ENCODE data around the gene OR10V1.
"Not testable (repeated sequence)": the region's sequence is repeated elsewhere in the genome, so short reads cannot be mapped to it uniquely, and the experiment has no call there.

Gene OR10V1

DNA sequence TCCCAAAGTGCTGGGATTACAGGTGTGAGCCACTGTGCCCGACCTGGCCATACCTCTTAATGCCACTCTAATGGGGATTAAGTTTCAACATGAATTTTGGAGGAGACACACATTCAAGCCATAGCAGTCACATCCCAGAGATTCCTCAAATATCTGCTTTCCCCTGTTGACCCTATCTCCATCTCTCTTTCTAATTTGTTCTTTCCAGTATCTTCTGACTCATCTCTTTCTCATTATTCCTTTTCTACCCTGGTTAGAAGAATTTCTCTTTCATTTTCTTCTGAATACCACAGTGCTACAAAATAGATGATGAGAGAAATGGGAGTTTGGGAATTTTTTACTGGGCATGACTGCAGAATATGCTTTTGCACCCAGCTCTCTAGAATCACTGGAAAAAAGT is 5.1 kb downstream of the OR10V1 start:
- DNase-seq = no peak

DNA sequence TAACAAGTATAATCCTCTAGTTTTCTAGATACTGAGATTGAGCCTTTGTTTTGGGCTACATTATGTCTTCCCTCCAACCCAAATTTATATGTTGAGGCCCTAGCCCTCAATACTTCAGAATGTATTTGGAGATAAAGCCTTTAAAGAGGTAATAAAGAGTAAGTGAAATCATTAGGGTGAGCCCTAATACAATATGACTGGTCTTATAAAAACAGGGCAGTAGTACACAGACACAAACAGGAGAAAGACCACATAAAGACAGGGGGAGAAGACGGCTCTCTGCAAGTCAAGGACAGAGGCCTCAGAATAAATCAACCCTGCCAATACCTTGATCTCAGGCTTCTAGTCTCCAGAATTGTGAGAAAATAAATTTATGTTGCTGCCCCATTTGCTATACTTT is 6.3 kb downstream of the OR10V1 start:
- DNase-seq = no peak

DNA sequence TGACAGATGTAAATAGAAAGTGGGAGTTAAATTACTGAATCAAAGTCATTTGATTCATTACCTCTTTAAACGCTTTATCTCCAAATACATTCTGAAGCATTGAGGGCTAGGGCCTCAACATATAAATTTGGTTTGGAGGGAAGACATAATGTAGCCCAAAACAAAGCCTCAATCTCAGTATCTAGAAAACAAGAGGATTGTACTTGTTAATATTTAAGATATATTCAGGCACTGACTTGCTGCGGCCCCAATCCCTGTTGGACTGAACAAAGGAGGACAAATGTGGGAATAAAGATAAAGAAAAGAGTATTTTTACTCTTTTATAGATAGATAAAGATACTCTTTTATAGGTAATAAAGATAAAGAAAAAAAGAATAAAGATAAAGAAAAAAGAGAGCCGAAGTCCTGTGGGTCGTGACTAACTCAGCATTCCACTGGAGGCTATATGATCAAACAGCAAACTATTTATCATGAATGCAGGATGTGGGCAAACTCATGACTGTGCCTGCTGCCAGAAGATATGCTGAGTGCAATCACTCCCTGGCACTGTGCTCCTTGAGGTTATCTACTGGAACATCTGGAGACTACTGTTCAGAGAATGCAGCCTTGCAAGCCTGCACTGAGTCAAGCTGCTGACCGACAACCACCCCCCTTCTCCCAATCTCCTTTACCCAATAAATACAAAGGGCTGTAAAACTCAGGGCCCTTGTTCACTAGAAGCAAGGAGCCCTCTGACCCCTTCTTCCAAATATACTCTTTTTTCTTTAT is 6.9 kb downstream of the OR10V1 start:
- no peak for DNase-seq

DNA sequence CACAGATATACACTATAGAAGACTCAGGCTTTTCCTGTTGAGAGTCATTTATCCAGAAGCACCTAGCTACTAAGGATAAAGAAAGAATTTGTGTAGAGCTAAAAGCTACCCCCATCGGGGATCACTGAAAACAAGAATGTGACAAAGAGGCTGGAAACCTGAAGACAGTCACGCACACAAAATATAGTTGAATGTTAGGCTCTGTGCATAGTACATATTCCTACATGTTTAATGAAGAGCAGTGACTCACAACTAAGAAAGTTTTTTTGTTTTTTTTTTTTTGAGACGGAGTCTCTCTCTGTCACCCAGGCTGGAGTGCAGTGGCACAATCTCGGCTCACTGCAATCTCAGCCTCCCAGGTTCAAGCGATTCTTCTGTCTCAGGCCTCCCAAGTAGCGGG is 8.4 kb downstream of the OR10V1 start:
- DNase-seq = no peak

DNA sequence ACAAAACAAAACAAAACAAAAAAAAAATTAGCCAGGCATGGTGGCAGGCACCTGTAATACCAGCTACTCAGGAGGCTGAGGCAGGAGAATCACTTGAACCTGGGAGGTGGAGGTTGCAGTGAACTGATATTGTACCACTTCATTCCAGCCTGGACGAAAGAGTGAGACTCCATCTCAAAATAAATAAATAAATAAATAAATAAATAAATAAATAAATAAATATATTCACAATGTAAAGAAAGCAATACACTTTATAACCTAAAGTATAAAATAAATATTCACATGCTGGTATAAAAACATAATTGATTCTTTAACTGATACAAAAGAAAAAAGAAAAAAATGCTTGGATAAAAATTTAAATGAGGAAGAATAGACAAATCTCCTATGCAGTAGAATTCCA is 10.1 kb downstream of the OR10V1 start:
- not testable (repeated sequence) for DNase-seq

DNA sequence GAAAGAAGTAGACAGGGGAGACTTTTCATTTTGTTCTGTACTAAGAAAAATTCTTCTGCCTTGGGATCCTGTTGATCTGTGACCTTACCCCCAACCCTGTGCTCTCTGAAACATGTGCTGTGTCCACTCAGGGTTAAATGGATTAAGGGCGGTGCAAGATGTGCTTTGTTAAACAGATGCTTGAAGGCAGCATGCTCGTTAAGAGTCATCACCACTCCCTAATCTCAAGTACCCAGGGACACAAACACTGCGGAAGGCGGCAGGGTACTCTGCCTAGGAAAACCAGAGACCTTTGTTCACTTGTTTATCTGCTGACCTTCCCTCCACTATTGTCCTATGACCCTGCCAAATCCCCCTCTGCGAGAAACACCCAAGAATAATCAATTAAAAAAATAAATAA is 13.5 kb downstream of the OR10V1 start:
- DNase-seq = not testable (repeated sequence)

DNA sequence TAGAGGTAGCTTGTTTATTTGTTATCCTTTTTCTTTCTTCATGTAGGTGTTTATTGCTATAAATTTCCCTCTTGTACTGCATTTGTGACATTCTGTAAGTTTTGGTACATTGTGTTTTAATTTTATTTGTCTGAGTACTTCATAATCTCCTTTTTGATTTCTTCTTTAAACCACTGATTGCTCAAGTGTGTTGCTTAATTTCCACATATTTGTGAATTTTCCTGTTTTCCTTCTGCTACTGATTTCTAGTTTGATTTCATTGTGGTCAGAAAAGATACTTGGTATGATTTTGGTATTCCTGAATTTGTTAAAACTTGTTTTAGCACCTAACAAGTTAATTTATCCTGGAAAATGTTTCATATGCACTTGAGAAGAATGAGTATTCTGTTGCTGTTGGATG is 15.1 kb downstream of the OR10V1 start:
- no peak for DNase-seq

DNA sequence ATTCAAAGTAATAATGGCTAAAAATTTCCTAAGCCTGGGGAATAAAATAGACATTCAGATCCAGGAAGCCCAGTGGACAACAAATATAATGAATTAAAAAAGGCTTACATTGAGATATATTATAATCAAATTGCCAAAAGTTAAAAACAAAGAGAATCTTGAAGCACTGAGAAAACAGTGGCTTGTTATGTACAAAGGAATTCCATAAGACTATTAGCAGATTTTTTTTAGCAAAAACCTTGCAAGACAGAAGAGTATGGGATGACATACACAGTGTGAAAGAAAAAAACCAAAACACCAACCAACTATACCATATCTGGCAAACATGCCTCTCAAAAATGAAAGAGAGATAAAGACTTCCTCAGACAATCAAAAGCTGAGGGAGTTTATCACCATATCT is 20.7 kb downstream of the OR10V1 start:
- no peak for DNase-seq

DNA sequence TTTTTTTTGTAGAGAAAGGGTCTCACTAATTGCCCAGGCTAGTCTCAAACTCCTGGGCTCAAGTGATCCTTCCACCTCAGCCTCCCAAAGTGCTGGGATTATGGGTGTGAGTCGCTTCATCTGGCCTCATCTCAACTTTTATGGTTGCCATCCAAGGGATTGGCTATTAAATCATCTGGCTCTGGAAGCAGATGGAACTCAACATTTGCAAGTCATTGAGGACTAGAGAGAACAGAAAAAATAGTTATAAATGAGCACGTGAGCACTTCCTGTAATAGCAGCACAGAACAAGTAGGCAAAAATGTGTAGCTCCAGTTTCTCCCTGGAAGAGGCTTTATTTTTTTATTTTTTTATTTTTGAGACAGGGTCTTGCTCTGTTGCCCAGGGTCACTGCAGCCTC is 22.5 kb downstream of the OR10V1 start:
- no peak for DNase-seq

DNA sequence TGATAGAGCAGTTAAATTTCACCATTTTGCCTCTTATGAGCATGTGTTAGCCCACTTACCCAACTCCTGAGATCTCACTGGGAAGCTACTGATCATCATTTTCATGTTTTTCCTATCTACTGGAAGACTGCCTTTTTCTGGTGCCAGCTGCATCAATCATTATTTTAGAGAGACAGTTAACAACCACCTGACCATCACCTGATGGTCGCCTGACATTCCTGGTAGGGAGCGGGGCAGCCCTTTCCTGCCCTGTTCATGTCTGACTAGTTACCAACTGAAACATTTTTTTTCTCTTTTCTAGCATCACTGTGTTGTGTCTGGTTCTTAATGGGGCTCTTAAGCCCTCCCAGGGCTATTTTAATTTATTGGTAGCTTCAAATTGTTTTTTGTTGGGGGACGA is 24.6 kb downstream of the OR10V1 start:
- no peak for DNase-seq

DNA sequence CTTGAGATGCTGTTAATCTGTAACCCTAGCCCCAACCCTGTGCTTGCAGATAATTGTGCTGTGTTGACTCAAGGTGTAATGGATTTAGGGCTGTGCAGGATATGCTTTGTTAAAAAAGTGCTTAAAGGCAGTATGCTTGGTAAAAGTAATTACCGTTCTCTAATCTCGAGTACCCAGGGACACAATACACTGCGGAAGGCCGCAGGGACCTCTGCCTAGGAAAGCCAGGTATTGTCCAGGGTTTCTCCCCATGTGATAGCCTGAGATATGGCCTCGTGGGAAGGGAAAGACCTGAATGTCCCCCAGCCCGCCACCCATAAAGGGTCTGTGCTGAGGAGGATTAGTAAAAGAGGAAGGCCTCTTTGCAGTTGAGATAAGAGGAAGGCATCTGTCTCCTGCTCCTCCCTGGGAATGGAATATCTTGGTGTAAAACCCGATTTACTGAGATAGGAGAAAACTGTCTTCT is 32.4 kb downstream of the OR10V1 start:
- DNase-seq = not testable (repeated sequence)

DNA sequence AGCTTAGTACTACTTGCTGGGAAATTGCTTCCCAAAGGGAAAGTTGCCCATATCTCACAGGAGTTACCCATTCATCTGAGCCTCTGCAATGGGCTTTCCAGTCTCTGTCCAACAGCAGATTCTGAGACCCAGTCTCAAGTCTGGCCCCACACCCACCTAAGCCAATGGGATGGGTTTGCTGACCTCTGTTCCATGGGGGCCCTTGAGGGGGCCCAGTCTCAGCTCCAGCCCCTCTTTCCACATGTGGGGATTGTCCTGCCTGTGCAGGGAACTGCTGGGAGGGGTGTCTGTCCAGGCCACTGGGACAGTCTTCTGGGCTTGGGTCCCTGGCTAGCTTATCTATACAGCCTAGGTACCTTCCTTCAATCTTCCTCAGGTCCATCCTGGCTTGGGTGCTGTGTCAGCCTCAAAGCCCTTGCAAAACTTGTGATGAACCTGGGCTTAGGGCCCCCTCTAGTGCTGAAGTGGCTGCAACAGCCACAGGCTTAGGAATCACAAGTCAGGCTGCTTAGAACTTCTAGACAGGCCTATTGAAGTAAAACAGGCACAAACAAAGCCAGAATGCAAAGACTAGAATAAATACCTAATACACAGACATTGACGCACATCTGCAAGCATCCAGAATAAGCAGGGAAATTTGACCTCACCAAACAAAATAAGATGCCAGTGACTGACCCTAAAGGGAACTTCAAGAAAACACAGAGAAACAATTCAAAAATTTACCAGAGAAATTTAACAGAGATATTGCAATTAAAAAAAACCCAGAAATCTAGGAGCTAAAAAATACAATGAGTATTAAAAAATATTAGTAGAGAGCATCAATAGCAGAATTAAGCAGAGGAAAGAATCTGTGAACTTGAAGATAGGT is 33.1 kb downstream of the OR10V1 start:
- peak; percentile 59 for DNase-seq

DNA sequence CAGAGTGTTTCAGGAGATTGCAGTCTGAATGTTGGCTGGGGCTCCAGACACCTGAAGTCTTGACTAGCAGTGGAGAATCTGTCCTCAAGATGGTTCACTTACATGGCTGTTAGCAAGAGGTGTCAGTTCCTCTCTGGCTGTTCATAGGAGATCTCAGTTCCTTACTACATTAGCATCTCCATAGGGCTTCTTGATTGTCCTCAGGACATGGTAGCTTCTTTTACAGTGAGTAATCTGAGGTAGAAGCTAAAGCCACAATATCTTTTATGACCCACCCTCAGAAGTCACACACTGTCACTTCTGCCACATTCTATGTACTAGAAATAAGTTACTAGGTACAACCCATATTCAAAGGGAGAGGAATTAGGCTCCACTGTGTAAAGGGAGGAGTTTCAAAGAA is 34.3 kb downstream of the OR10V1 start:
- no peak for DNase-seq

DNA sequence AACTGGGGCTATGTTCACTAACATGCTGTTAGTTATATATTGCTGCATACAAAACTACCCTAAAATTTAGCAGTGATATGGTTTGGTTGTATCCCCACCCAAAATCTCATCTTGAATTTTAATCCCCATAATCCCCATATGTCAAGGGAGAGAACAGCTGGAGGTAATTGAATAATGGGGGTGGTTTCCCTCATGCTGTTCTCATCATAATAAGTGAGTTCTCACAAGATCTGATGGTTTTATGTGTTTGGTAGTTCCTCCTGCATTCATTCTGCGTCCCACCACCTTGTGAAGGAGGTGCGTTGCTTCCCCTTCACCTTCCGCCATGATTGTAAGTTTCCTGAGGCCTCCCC is 34.9 kb downstream of the OR10V1 start:
- no peak for DNase-seq

DNA sequence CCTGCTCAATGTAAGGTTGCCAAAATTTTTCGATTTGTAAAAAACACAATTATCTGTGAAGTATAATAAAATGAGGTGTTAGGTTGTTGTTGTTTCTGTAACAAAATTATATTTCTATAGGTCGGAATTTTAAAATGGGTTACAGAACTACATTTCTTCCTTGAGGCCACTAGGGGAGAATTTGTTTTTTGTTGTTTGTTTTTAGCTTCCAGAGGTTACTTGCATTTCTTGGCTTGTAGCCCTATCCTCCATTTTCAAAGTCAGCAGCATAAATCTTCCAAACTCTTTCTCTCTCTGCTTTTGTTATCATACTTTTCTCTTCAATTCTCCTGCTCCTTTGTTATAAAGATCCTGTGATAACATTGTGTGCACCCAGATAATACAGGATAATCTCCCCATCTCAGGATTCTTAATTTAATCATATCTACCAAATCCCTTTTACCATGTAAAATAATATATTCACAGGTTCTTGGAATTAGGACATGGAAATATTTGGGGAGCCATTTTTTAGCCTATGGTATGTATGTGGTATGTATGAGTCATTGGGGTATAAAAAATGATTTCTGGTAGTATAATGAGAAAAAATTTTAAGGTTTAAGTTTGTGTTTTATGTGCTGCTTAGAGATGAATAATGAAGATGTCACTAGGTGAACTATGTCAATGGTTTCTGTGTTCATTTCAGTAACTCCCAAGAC is 35.4 kb downstream of the OR10V1 start:
- no peak for DNase-seq

DNA sequence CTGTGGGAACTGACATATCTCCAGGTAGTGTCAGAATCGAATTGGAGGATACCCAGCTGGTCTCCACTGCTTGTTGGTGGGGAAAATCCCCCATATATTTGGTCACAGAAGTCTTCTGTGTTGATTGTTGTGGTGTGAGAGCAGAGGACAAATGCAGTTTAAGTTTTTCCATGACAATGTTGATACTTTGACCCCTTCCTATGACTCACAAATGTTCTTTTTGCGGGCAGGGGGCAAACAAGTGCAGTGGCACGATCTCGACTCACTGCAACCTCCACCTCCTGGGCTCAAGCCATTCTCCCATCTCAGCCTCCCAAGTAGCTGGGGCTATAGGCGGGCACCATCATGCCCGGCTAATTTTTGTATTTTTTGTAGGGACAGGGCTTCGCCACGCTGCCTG is 37.4 kb downstream of the OR10V1 start:
- DNase-seq = no peak

DNA sequence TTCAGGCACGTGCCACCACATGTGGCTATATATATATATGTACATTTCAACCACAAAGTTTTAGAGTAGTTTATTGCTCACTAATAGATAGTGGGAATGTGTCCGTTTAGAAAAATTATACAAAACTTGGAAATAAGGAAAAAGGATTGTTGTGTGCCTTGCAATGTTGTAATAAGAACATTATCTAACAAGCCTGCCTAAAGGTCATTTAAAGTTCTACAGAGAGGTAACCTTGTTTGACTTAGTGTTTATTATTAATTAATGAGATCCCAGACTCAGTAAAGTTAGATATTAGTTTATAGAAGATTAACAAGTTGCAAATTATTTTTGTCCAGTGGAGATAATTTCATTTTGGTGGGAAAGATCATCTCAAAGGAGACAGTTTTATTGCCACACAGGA is 39.4 kb downstream of the OR10V1 start:
- DNase-seq = no peak

DNA sequence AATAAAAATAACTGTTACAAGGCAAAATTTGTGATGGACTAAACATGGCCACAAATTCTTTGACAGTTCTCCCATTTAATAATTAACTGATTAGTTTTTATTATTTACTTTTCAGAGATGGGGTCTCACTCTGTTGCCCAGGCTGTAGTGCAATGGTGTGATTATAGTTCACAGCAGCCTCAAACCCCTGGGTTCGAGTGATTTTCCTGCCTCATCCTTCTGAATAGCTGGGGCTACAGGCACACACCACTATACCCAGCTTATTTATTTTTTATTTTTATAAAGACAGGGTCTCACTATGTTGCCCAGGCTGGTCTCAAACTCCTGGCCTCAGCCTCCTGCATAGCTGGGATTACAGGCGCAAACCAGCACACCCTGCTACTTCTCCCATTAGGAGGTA is 40.4 kb downstream of the OR10V1 start:
- no peak for DNase-seq

DNA sequence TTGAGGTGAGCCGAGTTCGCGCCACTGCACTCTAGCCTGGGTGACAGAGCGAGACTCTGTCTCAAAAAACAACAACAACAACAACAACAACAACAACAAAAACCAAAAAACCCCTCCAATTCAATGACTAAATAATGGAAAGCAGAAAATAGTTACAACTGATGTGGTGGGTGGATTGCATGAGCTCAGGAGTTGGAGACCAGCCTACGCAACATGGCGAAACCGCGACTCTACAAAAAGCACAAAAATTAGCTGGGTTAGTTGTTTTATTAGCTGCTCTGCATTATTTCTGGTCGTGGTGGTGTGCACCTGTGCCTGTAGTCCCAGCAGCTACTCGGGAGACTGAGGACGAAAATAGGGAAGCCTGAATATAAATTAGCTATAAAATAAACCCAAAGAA is 42.2 kb downstream of the OR10V1 start:
- no peak for DNase-seq

DNA sequence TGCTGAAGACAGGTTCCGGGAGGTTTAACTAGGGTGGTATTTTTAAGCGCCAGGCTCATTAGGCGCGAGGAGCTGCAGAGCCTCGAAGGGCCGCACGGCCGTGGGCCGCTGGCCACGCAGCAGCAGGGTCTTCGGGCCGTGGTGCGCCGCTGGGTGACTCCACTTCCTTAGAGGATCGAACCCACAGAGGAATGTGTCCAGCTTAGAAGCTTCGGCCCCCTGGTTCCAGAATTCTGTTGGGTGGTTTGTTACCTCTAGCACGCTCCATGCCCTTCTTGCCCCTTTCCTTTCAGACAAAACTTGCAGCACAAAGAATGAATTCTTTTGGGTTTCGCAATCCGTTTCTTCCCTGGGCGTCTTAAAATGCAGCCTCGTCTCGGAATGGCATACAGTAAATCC is 44.0 kb downstream of the OR10V1 start:
- no peak for DNase-seq

DNA sequence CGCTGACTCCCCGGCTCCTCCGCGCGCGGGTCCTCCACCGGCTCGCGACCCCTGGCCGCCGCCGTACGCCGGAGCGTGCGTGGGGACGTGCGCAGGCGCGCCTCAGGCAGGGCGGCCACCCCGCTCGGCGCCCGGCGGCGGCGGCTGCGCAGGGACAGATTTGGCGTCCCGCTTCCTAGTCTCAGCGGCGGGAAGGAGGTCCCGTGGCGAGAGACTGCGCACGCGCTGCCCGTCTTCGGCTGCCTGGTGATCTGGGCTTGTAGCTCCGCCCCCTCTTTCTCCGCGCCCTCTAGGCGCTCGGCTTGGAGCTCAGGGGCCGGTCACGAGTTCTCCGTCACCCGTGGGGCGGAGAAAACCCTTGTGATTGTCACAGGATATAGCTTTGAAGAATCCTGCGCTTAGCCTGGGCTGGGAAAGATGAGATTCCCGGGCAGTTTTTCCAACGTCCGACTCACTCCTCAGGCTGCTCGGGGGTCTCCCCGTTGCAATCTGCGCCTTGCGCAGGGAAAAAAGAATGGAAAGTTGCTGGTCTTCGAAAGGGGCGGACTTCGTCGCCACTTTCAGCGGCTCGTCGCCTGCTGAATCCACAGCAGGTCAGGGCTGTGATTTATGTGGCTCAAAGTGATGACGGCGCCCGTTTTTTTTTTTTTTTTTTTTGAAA is 44.6 kb downstream of the OR10V1 start, which contains the start of gene PATL1:
Gene PATL1 (minus strand): TSS at position 88 of the 661 bp plus-strand sequence. CDS start 142 bp downstream, outside the sequence.
- DNase-seq = peak; percentile 99

DNA sequence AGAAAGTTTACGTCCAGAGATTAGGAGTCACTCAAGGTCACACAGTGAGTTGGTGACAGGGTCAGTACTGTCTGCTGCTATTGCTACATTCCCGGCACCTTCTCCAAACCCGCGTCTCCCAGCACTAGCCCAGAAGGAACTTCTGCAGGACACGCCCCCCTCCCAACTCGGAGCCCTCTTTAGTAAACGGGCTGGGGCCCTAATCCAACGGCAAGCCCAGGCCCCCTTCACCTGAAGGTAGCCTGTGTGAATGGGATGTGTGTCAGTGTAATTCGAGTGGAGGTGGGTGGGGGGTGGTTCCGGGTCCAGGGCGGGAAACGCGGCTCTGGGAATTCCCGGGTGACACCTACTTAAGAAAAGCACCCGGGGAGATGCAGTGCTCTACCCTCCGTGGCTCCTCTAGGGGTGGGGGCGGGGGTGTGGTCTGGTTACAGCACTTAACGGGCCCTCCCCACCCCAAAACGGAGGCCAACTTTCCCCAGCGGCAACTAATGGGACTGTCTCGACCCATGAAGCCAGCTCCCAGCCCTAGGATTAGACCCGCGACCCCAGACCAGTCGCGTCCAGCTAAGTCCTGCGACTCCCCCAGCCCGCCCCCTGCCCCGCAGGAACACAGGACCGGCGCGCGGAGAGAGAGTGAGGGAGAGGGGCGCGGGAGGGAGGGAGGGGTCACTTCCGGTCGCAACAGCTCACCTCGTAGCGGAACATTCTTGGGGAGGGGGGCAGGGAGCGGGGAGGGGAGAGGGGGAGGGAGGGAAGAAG is 45.3 kb downstream of the OR10V1 start:
- DNase-seq = peak; percentile 64

All from CD4-positive, alpha-beta T cell treated with Interleukin-4 for 4 hours (primary cell).